ENCODE results near the gene PGS1. TPM values are rescaled to one million over a fixed set of nuclear protein-coding genes. Genes with fewer than 3 reads are reported as not detected.
A peak's percentile ranks its signal among the peaks of the same experiment; 100 is the strongest.

Gene PGS1
- total RNA-seq, 4 donors from 2014 or later: 41.9 to 105 (median 53.2) TPM

DNA sequence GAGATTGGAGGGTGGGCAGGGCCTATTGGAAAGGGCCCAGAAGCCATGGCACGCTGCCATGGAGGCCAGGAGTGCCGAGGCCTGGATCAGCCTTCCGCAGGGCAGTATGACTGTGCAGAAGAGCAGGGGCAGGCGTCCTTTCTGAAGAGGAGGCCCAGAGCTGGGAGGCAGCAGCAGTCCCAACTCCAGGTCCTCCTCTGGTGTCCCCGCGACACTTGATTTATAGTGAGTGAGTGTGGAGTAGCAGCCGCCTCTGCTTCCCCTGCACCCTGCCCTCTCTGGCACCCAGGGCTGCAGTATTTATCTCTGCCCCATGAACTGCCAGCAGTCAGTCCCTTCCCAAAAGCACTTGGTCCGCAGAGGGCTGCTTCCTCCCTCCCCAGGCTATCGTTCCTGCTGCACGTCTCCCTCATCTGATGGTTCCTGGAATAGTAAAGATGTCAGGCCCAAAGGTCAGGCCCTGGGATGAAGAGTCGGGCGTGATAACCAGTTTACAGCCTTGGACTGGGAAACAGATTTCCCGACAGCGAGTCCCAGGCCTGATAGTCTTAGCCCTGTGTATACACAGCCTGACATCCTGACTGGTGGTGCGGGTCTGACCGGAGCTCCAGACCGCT is 32.9 kb downstream of the PGS1 start:
- H3K9me3 ChIP-seq: no peaks in the 10 kb centered on the region
- no peak for DNase-seq (ENCODE audit: low spot score in 2 of 2)
- no peaks in the 10 kb centered on the region for H3K27me3 ChIP-seq
- peak overlapping the region in 3 of 4 donors; percentile 2 to 55 (median 21) for H3K27ac ChIP-seq
- WGBS, 2 donors: 63 to 70% methylated on average over 15 to 17 of the region's 17 CpGs
- H3K36me3 ChIP-seq: peaks cover 0 to 44% (median 0%) of the 10 kb centered on the region in 3 donors
- H3K4me1 ChIP-seq: peaks cover 0 to 80% (median 36%) of the 10 kb centered on the region in 4 donors
- no peak overlapping the region for H3K4me3 ChIP-seq
- no peak for TF ChIP-seq POLR2A (IDR thresholded peaks at IDR 0.05)
- no peak for TF ChIP-seq CTCF (IDR thresholded peaks at IDR 0.05)
- no peak for TF ChIP-seq EP300 (IDR thresholded peaks at IDR 0.05)

GRCh38 chr17:78412403-78412802 is 34.0 kb downstream of the PGS1 start:
- Histone ChIP-seq H3K9me3 (no peaks in the 10 kb centered on the region), H3K27me3 (no peaks in the 10 kb centered on the region), H3K27ac (peak overlapping the region in 2 of 4 donors; percentile 69 to 82), H3K4me3 (no peak overlapping the region), H3K36me3 (peaks cover 0 to 34% (median 0%) of the 10 kb centered on the region in 3 donors), H3K4me1 (peaks cover 0 to 85% (median 44%) of the 10 kb centered on the region in 4 donors)
- no peak for DNase-seq (ENCODE audit: low spot score in 2 of 2)
- WGBS, 2 donors: 79 to 83% methylated on average over 10 of the region's 10 CpGs
- TF ChIP-seq CTCF (IDR thresholded peaks at IDR 0.05) (peak in 4 of 5 experiments; percentile 12 to 39 (median 20)), EP300 (IDR thresholded peaks at IDR 0.05) (no peak), POLR2A (IDR thresholded peaks at IDR 0.05) (no peak)

DNA sequence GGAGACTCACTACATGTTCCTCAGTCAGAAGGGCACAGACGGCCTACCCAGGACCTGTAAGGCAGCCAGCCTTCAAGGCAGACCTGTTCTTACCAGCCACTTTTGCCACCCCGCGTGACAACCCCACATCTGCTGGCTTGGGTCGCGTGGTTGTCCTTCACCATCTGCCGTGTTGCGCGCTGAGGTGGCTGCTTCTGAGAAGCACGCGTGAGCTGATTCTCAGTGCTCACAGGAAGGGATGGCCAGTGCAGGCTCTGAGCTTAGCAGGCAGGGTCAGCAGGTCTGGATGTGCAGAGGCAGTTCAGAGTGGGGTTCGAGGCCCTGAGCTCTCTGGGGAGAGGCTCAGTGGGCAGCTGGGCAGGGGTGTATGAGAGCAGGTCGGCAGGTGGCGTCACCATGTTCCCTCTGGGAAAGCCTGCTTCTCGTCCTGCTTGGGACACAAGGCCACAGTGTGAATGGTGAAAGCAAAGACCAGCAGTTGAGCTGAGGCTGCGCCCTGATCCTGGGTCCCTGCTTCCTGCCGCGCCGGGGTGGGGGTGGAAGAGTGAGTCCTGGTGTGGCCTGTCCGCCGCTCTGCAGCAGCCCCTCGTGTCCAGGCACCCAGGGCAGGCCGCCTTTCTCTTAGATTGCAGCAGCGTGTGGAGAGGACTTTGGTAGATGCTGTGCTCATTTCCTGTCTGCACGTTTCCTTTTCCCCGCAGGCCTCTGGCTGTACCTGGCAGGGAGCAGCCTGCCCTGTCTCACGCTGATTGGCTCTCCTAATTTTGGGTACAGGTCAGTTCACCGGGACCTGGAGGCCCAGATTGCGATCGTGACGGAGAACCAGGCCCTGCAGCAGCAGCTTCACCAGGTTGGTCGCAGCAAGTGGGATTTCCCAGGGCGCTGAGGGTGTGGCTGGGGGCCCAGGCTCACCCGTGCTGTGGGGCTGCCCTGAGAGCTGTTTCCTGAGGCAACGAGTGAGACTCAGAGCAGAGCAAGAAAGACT is 36.0 kb downstream of the PGS1 start:
- peaks cover 0 to 31% (median under 1%) of the 10 kb centered on the region in 3 donors for H3K36me3 ChIP-seq
- peak overlapping the region in 3 of 4 donors; percentile 50 to 82 (median 69) for H3K27ac ChIP-seq
- TF ChIP-seq CTCF (IDR thresholded peaks at IDR 0.05) (no peak), POLR2A (IDR thresholded peaks at IDR 0.05) (no peak), EP300 (IDR thresholded peaks at IDR 0.05) (no peak)
- no peak for DNase-seq (ENCODE audit: low spot score in 2 of 2)
- H3K4me3 ChIP-seq: no peak overlapping the region
- no peaks in the 10 kb centered on the region for H3K9me3 ChIP-seq
- no peaks in the 10 kb centered on the region for H3K27me3 ChIP-seq
- H3K4me1 ChIP-seq: peaks cover 0 to 71% (median 43%) of the 10 kb centered on the region in 4 donors
- 80% methylated on average over 34 of the region's 34 CpGs for WGBS, 2 donors

DNA sequence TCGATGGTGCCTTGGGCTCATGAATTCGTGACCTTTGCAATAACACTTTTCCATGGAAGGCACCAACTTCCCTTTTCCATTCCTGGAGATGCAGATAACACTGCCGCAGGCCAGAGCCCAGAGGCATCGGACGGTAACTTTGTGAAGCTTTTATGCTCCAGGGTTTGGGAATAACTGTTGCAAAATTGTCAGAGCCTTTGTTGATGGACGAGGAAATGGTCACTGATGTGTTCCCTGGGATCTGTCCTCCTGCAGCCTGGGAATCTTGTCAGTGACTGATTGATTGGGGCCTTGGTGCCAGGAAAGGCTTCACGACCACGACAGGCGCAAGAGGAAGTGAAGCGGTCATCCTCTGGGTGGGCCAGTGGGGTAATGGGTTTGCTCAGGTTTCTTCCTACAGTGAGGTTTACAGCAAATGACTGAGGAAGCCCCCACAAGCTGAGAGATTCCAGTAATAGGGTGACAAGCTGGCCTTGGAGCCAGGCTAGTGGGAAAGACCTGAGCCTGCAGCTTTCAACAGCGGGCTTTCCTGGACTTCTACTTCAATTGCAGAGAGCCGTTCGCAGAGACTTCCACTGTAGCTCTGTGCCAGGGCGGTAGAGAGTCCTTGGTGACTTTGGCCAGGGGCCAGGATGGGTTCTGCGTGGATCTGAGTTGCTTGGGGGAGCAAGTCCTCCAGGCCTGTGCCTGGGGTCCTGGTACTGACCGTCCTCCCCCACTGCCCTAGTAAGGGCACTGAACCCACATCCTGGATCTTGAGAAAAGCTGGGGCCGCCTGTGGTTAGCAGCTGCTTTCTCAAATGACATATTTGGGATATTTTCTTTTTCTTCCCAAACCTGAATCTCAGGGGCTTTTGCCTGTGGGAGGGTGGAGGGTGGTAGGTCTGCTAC is 37.6 kb downstream of the PGS1 start:
- TF ChIP-seq EP300 (IDR thresholded peaks at IDR 0.05): no peak
- TF ChIP-seq POLR2A (IDR thresholded peaks at IDR 0.05): no peak
- no peak for TF ChIP-seq CTCF (IDR thresholded peaks at IDR 0.05)
- Histone ChIP-seq H3K4me3 (no peak overlapping the region), H3K4me1 (peaks cover 0 to 79% (median 52%) of the 10 kb centered on the region in 4 donors), H3K27me3 (no peaks in the 10 kb centered on the region), H3K9me3 (no peaks in the 10 kb centered on the region), H3K27ac (peak overlapping the region; percentile 45 to 90 (median 78)), H3K36me3 (peaks cover 0 to 45% (median 7%) of the 10 kb centered on the region in 3 donors)
- WGBS, 2 donors: 52 to 62% methylated on average over 17 of the region's 17 CpGs
- no peak for DNase-seq (ENCODE audit: low spot score in 2 of 2)

Data from tibial nerve (tissue), 4 donors.